ENCODE measurements around the gene DCHS2.

DNA sequence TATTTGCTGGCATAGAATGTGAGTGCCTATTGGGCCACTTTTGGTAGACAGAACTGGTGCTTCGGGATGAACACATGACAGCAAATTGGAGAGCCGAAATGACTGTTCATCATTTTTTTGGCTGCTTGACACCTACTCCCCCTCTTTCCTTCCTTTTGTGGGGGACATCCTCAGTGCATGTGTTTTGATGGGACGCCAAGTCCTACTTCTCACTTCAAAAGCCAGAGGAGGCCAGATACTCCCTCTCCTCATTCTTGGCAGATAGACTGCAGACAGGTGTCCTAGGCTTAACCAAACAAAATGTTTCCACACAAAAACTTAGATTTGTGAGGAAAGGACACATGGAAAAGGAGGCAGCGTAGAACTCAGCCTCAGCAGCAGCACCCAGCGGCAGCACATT is 62.4 kb downstream of the DCHS2 start:
- TF ChIP-seq, protein P1, sequence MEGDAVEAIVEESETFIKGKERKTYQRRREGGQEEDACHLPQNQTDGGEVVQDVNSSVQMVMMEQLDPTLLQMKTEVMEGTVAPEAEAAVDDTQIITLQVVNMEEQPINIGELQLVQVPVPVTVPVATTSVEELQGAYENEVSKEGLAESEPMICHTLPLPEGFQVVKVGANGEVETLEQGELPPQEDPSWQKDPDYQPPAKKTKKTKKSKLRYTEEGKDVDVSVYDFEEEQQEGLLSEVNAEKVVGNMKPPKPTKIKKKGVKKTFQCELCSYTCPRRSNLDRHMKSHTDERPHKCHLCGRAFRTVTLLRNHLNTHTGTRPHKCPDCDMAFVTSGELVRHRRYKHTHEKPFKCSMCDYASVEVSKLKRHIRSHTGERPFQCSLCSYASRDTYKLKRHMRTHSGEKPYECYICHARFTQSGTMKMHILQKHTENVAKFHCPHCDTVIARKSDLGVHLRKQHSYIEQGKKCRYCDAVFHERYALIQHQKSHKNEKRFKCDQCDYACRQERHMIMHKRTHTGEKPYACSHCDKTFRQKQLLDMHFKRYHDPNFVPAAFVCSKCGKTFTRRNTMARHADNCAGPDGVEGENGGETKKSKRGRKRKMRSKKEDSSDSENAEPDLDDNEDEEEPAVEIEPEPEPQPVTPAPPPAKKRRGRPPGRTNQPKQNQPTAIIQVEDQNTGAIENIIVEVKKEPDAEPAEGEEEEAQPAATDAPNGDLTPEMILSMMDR (IDR thresholded peaks at IDR 0.05): no peak
- TF ChIP-seq POLR2A (IDR thresholded peaks at IDR 0.05) (no peak), EP300 (IDR thresholded peaks at IDR 0.05) (no peak)

Data from tibial nerve (tissue), 4 donors.